Sigmoid colon (tissue), 7 donors: ENCODE measurements around the gene BGN. TPM values are rescaled to one million over a fixed set of nuclear protein-coding genes. Genes with fewer than 3 reads are reported as not detected.

Experiments used
- DNase-seq: peaks from one replicate; pipeline ENCODE4 v3.0.0-alpha.2; 2019
- H3K27ac ChIP-seq, 4 donors: fragments of 200-600 bp; sonication (generic); one replicate each; pipeline ENCODE4 v1.5.1; 2016 to 2019; ENCODE audit warnings: mild to moderate bottlenecking in 1 of 4
- H3K27me3 ChIP-seq, 3 donors: fragments of 200-600 bp; sonication (generic); one replicate each; pipeline ENCODE4 v1.5.1; 2019; ENCODE audit warnings: mild to moderate bottlenecking in 1 of 3
- H3K36me3 ChIP-seq, 4 donors: fragments of 200-600 bp; sonication (generic); one replicate each; pipeline ENCODE4 v1.5.1; 2016 to 2019
- H3K4me1 ChIP-seq, 4 donors: fragments of 200-600 bp; sonication (generic); one replicate each; pipeline ENCODE4 v1.5.1; 2017 to 2019
- H3K4me3 ChIP-seq, 4 donors: fragments of 200-600 bp; sonication (generic); one replicate each; pipeline ENCODE4 v1.5.1; 2017 to 2019; ENCODE audit warnings: mild to moderate bottlenecking in 2 of 4, moderate library complexity in 1 of 4
- H3K9me3 ChIP-seq, 4 donors: fragments of 200-600 bp in 3 of 4; sonication (generic) in 3 of 4; one replicate each; pipeline versions ENCODE4 v1.5.1 to v1.6.1; 2013 to 2019
- EP300 ChIP-seq, 4 donors: sonication (generic); formaldehyde crosslinking; IDR thresholded peaks; one replicate each; pipeline ENCODE4 v1.6.1; 2017; ENCODE audit warnings: antibody characterized with exemption in 4 of 4
- POLR2A ChIP-seq, 2 donors: fragments of 450-650 bp; IDR thresholded peaks; one replicate each; pipeline ENCODE4 v1.6.1; 2016; ENCODE audit warnings: antibody characterized with exemption in 2 of 2, mild to moderate bottlenecking in 2 of 2, moderate library complexity in 2 of 2
- POLR2AphosphoS5 ChIP-seq, 4 donors: sonication (generic); formaldehyde crosslinking; IDR thresholded peaks; one replicate each; pipeline ENCODE4 v1.6.1; 2017; ENCODE audit warnings: antibody characterized with exemption in 4 of 4
- WGBS, 2 donors: extraction: QIAGEN DNeasy Blood & Tissue Kit; methylation state at CpG; one replicate each; pipeline ENCODE4 v1.1.7; 2013; 5-methylcytosine and 5-hydroxymethylcytosine counted together
- intact Hi-C: fragments of 100-400 bp; cut with DNase I; formaldehyde crosslinking; loops from one replicate; pipeline ENCODE4 v1.15.1; 2023
- polyA plus RNA-seq, 3 donors: library from polyadenylated mRNA; stranded (reverse); fragments of 200-250 nt; gene quantifications; one replicate each; pipeline ENCODE4 v1.2.3, GENCODE V29; 2013
- total RNA-seq, 4 donors: library from RNA; depleted of rRNA; stranded (reverse); fragments of >200 nt; gene quantifications; one replicate each; pipeline ENCODE4 v1.1.0, GENCODE V29; 2016
- TF ChIP-seq, protein P1 (sequence below), 4 experiments: fragments of 450-650 bp in 3 of 4; fragments of 200-600 bp in 1 of 4; IDR thresholded peaks; one replicate each; pipeline ENCODE4 v1.5.1; 2016 to 2019; ENCODE audit warnings: antibody characterized with exemption in 4 of 4, mild to moderate bottlenecking in 3 of 4, moderate library complexity in 2 of 4
- donor health status: healthy with polysubstance abuse.
- donor health status: Bipolar disorder and iron deficiency.
- donor health status: healthy.

The BGN gene
- total and polyA plus RNA-seq, 7 donors: 1.8 to 181 (median 9.0) TPM

GRCh38 chrX:153491918-153492317, 2.9 kb upstream of the BGN start:
- Histone ChIP-seq H3K36me3 (no peaks in the 10 kb centered on the region), H3K4me3 (no peak overlapping the region), H3K27me3 (peaks cover 0 to 7% (median 0%) of the 10 kb centered on the region in 3 donors), H3K27ac (peak overlapping the region in 1 of 4 donors; percentile 7), H3K4me1 (no peaks in the 10 kb centered on the region), H3K9me3 (no peaks in the 10 kb centered on the region)
- TF ChIP-seq POLR2AphosphoS5 (IDR thresholded peaks at IDR 0.05) (no peak), POLR2A (IDR thresholded peaks at IDR 0.05) (no peak), EP300 (IDR thresholded peaks at IDR 0.05) (no peak)
- TF ChIP-seq, protein P1, sequence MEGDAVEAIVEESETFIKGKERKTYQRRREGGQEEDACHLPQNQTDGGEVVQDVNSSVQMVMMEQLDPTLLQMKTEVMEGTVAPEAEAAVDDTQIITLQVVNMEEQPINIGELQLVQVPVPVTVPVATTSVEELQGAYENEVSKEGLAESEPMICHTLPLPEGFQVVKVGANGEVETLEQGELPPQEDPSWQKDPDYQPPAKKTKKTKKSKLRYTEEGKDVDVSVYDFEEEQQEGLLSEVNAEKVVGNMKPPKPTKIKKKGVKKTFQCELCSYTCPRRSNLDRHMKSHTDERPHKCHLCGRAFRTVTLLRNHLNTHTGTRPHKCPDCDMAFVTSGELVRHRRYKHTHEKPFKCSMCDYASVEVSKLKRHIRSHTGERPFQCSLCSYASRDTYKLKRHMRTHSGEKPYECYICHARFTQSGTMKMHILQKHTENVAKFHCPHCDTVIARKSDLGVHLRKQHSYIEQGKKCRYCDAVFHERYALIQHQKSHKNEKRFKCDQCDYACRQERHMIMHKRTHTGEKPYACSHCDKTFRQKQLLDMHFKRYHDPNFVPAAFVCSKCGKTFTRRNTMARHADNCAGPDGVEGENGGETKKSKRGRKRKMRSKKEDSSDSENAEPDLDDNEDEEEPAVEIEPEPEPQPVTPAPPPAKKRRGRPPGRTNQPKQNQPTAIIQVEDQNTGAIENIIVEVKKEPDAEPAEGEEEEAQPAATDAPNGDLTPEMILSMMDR (IDR thresholded peaks at IDR 0.05): no peak
- intact Hi-C loops: no loop called here
- 27 to 30% methylated on average over 11 of the region's 11 CpGs for WGBS, 2 donors
- no peak for DNase-seq

GRCh38 chrX:153492543-153492942, 2.2 kb upstream of the BGN start:
- intact Hi-C loops: no loop called here
- Histone ChIP-seq H3K4me1 (no peaks in the 10 kb centered on the region), H3K4me3 (no peak overlapping the region), H3K36me3 (no peaks in the 10 kb centered on the region), H3K9me3 (no peaks in the 10 kb centered on the region), H3K27ac (no peak overlapping the region), H3K27me3 (peaks cover 0 to 7% (median 0%) of the 10 kb centered on the region in 3 donors)
- no peak for TF ChIP-seq POLR2AphosphoS5 (IDR thresholded peaks at IDR 0.05)
- TF ChIP-seq EP300 (IDR thresholded peaks at IDR 0.05): no peak
- no peak for TF ChIP-seq POLR2A (IDR thresholded peaks at IDR 0.05)
- TF ChIP-seq, protein P1 (IDR thresholded peaks at IDR 0.05): no peak
- 72 to 83% methylated on average over 12 of the region's 12 CpGs for WGBS, 2 donors
- DNase-seq: no peak

DNA sequence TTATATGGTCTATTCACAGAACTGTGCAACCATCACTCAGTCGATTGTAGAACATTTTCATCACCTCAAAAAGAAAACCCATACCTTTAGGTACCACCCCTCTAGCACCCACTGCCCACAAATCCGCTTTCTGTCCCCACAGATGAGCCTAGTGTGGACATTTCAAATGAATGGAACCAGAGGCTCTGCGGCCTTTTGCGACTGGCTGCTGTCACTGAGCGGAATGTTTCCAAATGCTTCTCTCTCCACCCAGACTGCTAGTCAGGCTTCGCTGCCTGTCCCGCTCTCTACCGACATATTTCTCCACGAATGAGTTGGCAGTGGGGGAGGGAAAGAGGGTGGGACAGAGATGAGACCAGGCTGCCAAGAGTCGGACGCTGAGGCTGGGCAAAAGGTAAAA, 1.7 kb upstream of the BGN start:
- no peaks in the 10 kb centered on the region for H3K4me1 ChIP-seq
- 92% methylated on average over 11 of the region's 11 CpGs for WGBS, 2 donors
- no peaks in the 10 kb centered on the region for H3K9me3 ChIP-seq
- no peak overlapping the region for H3K4me3 ChIP-seq
- no peaks in the 10 kb centered on the region for H3K36me3 ChIP-seq
- peaks cover 0 to 7% (median 0%) of the 10 kb centered on the region in 3 donors for H3K27me3 ChIP-seq
- H3K27ac ChIP-seq: no peak overlapping the region
- intact Hi-C loops: no loop called here
- TF ChIP-seq POLR2AphosphoS5 (IDR thresholded peaks at IDR 0.05) (no peak), POLR2A (IDR thresholded peaks at IDR 0.05) (no peak), EP300 (IDR thresholded peaks at IDR 0.05) (no peak)
- TF ChIP-seq, protein P1 (IDR thresholded peaks at IDR 0.05): no peak
- DNase-seq: no peak

DNA sequence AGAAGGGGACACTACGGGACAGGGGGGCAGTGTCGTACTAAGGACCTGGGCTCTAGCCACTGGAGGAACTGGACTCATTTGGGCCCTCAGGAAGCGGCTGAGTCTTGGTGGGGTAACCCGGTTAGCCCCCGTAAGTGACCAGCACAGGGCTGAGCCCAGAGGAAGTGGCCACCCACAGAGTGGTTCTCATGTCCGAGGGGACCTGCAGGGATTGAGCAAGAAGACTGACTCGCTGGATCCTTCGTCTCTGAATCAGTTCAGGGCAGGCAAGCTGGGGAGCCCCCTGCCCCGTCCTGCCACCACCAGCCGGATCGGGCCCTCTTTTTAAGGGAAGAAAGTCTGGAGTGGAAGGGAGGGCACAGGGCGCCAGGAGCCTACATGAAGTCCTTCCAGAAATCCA, 719 bp upstream of the BGN start:
- 83 to 85% methylated on average over 12 of the region's 12 CpGs for WGBS, 2 donors
- Histone ChIP-seq H3K4me1 (no peaks in the 10 kb centered on the region), H3K9me3 (no peaks in the 10 kb centered on the region), H3K4me3 (no peak overlapping the region), H3K27ac (peak overlapping the region in 2 of 4 donors; percentile 29 to 49), H3K36me3 (no peaks in the 10 kb centered on the region), H3K27me3 (peaks cover 0 to 7% (median 0%) of the 10 kb centered on the region in 3 donors)
- no peak for TF ChIP-seq EP300 (IDR thresholded peaks at IDR 0.05)
- DNase-seq: no peak
- intact Hi-C loops: no loop called here

- DNase-seq: no peak
- 33 to 34% methylated on average over 17 of the region's 17 CpGs for WGBS, 2 donors
- Histone ChIP-seq H3K27me3 (peaks cover 0 to 7% (median 0%) of the 10 kb centered on the region in 3 donors), H3K27ac (peak overlapping the region; percentile 17 to 42 (median 30)), H3K4me3 (peak overlapping the region in 3 of 4 donors; percentile 20 to 41 (median 23)), H3K36me3 (no peaks in the 10 kb centered on the region), H3K4me1 (no peaks in the 10 kb centered on the region), H3K9me3 (no peaks in the 10 kb centered on the region)
- TF ChIP-seq, protein P1 (IDR thresholded peaks at IDR 0.05): peak in 1 of 4 experiments; percentile 17
- TF ChIP-seq POLR2AphosphoS5 (IDR thresholded peaks at IDR 0.05): no peak
- intact Hi-C loops: no loop called here
Observed at GRCh38 chrX:153495362-153495751, 577 bp downstream of the BGN start.
